Progenitor cell of endocrine pancreas (in vitro differentiated cells): ENCODE results near the gene P2RY8. TPM values are rescaled to one million over a fixed set of nuclear protein-coding genes. Genes with fewer than 3 reads are reported as not detected.
"Not testable (repeated sequence)": the region's sequence is repeated elsewhere in the genome, so short reads cannot be mapped to it uniquely, and the experiment has no call there.

Source experiments
- DNase-seq: peaks from one replicate; pipeline ENCODE4 v3.0.0; 2021; ENCODE audit warnings: low spot score; ENCODE audit not compliant: unreplicated experiment
- H3K27ac Mint-ChIP-seq: 2 replicates; pipeline ENCODE4 v1.8.0; 2021; ENCODE audit warnings: mild to moderate bottlenecking, moderate library complexity, mixed read lengths
- H3K27me3 Mint-ChIP-seq: 2 replicates; pipeline ENCODE4 v1.8.0; 2021; ENCODE audit warnings: mixed read lengths
- H3K36me3 Mint-ChIP-seq: 2 replicates; pipeline ENCODE4 v1.8.0; 2022; ENCODE audit warnings: mixed read lengths; ENCODE audit not compliant: insufficient read depth
- H3K4me1 Mint-ChIP-seq: 2 replicates; pipeline ENCODE4 v1.8.0; 2021; ENCODE audit warnings: low read depth, mixed read lengths
- H3K4me3 Mint-ChIP-seq: 2 replicates; pipeline ENCODE4 v1.8.0; 2021; ENCODE audit warnings: low read depth, mild to moderate bottlenecking, moderate library complexity, mixed read lengths
- H3K9me3 Mint-ChIP-seq: 2 replicates; pipeline ENCODE4 v1.8.0; 2021; ENCODE audit warnings: low read depth, mixed read lengths
- CTCF ChIP-seq: fragments of 200-600 bp; sonication (generic); IDR thresholded peaks from one replicate; pipeline ENCODE4 v1.5.0; 2021; ENCODE audit warnings: antibody characterized with exemption, mild to moderate bottlenecking; ENCODE audit not compliant: unreplicated experiment
- total RNA-seq: library from RNA; stranded (reverse); gene quantifications from 2 replicates; pipeline ENCODE4 v1.2.1, GENCODE V29; 2021

The P2RY8 gene
- total RNA-seq, 1 donor from 2014 or later = not detected

- H3K27ac Mint-ChIP-seq = no peak overlapping the region
- no peaks in the 10 kb centered on the region for H3K4me1 Mint-ChIP-seq
- no peak for TF ChIP-seq CTCF
- H3K9me3 Mint-ChIP-seq = no peaks in the 10 kb centered on the region
- no peaks in the 10 kb centered on the region for H3K36me3 Mint-ChIP-seq
- no peak for DNase-seq
- no peaks in the 10 kb centered on the region for H3K27me3 Mint-ChIP-seq
- no peak overlapping the region for H3K4me3 Mint-ChIP-seq
These were observed 41.7 kb upstream of the P2RY8 start for GRCh38 chrX:1578511-1579173.

DNA sequence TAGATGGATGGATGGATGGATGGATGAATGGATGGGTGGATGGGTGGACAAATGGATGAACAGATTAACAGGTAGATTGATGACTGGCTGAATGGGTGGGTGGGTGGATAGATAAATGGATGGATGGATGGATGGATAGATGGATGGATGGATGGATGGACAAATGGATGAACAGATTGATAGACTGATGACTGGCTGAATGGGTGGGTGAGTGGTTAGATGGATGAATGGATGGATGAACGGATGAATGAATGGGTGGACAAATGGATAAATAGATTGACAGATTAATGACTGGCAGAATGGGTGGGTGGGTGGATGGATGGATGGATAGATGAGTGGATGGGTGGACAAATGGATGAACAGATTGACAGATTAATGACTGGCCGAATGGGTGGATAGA is 40.9 kb upstream of the P2RY8 start:
- no peak for TF ChIP-seq CTCF
- no peak for DNase-seq
- H3K27me3 Mint-ChIP-seq = no peaks in the 10 kb centered on the region
- H3K9me3 Mint-ChIP-seq = no peaks in the 10 kb centered on the region
- no peaks in the 10 kb centered on the region for H3K36me3 Mint-ChIP-seq
- H3K4me3 Mint-ChIP-seq = no peak overlapping the region
- H3K27ac Mint-ChIP-seq = no peak overlapping the region
- no peaks in the 10 kb centered on the region for H3K4me1 Mint-ChIP-seq

DNA sequence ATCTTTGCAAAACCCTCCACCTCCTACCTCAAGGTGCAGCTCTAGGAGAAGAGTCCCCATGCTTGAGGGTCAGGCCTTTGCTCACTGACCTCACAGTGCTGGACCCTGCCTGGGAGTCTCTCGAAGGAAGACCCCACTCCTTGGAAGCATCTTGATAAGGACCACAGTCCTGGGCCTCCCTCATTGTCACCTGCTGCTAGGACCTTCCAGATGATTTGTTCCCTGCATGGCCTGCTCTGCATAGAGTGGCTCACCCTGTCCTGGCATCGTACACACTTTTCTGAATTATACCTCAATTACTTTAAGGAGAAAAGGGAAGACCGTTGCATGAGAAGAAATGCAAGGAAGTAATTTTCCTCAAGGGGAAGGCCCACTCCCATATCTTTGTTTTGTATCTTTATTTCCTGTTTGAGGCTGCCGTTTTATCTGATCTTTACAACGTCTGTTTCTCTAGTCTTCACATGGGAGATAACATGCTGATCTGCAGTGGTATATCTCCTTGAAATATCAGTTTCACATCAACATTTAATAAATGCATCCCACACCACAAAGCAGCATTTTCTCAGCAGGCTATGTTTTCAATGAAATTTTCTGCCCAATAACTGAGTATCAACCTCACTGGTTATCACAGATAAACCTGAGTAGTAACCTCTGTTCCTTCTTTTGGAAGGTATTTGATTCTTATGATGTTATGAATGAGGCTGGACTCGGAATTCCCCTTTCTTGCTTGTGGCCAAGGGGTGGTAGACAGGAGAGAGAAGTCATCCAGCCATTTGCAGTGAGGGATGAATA is 39.4 kb upstream of the P2RY8 start:
- no peak for DNase-seq
- Mint-ChIP-seq H3K9me3 (no peaks in the 10 kb centered on the region), H3K27me3 (no peaks in the 10 kb centered on the region), H3K27ac (no peak overlapping the region), H3K4me1 (no peaks in the 10 kb centered on the region), H3K36me3 (no peaks in the 10 kb centered on the region), H3K4me3 (no peak overlapping the region)
- TF ChIP-seq CTCF = no peak

DNA sequence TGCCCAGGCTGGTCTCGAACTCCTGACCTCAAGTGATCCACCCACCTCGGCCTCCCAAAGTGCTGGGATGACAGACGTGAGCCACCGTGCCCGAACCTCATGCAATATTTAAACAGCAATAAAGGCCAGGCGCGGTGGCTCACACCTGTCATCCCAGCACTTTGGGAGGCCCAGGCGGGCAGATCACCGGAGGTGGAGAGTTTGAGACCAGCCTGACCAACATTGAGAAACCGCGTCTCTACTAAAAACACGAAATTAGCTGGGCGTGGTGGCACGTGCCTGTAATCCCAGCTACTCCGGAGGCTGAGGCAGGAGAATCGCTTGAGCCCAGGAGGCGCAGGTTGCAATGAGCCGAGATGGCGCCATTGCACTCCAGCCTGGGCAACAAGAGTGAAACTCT is 37.2 kb upstream of the P2RY8 start:
- not testable (repeated sequence) for H3K27ac Mint-ChIP-seq, H3K27me3 Mint-ChIP-seq, H3K36me3 Mint-ChIP-seq, H3K4me1 Mint-ChIP-seq, H3K9me3 Mint-ChIP-seq, H3K4me3 Mint-ChIP-seq, DNase-seq

DNA sequence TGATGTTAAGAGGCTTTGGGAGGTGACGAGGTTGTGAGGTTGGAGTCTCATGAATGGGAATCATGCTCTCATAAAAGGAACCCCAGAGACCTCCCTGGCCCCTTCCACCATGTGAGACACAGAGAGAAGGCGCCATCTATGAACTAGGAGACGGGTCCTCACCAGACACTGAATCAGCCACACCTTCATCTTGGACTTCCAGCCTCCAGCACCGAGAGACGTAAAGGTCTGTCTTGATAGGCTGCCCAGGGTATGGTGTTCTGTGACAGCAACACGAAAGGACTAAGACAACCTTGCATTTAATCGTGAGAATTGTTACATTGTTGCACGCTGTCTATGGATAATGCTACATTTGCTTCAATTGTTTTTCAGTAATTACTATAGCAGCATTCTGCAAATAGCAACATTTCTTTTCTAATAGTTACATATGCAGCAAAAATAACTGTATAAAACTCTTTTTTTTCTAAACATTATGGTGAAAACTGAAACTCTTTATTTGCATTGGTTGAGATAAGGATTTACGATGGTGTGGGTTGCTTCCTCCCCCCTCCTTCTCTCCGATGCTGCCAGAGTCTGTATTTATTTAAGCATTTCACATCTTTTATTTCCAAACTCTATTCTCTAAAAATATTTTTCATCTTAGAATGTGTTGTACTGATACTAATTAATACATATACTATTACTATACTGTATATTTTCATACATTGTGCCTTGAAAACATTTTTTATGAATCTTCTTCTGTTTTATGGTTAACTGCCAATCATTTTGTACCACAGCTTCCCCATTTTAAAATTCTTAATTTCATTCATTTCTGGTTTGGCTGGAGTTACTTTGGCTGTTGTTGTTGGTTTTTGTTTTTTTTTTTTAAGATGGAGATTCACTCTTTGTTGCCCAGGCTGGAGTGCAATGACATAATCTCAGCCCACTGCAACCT is 28.0 kb upstream of the P2RY8 start:
- DNase-seq = no peak
- TF ChIP-seq CTCF = no peak
- Mint-ChIP-seq H3K4me1 (no peaks in the 10 kb centered on the region), H3K9me3 (no peaks in the 10 kb centered on the region), H3K4me3 (no peak overlapping the region), H3K36me3 (no peaks in the 10 kb centered on the region), H3K27ac (no peak overlapping the region), H3K27me3 (peaks cover 7% of the 10 kb centered on the region)

DNA sequence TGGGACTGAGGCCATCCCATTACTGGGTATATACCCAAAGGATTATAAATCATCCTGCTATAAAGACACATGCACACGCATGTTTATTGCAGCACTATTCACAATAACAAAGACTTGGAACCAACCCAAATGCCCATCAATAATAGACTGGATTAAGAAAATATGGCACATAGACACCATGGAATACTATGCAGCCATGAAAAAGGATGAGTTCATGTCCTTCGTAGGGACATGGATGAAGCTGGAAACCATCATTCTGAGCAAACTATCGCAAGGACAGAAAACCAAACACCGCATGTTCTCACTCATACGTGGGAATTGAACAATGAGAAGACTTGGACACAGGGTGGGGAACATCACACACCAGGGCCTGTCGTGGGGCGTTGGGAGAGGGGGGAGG is 27.1 kb upstream of the P2RY8 start:
- not testable (repeated sequence) for H3K4me1 Mint-ChIP-seq, H3K27me3 Mint-ChIP-seq, H3K9me3 Mint-ChIP-seq, H3K27ac Mint-ChIP-seq, H3K36me3 Mint-ChIP-seq, DNase-seq, H3K4me3 Mint-ChIP-seq
